MG63 (cell line): ENCODE results near the gene USP30. TPM values are rescaled to one million over a fixed set of nuclear protein-coding genes. Genes with fewer than 3 reads are reported as not detected.

ENCODE experiments used
- DNase-seq: peaks from one replicate; pipeline ENCODE4 v3.0.0-alpha.2; 2020
- H3K27me3 ChIP-seq: fragments of 250-450 bp; sonication (Bioruptor Pico); 2 replicates; pipeline ENCODE4 v1.5.1; 2020; ENCODE audit warnings: mild to moderate bottlenecking, moderate library complexity
- H3K36me3 ChIP-seq: fragments of 250-450 bp; sonication (Bioruptor Pico); 2 replicates; pipeline ENCODE4 v1.5.1; 2020; ENCODE audit warnings: mild to moderate bottlenecking, moderate library complexity
- H3K4me3 ChIP-seq: fragments of 250-450 bp; sonication (Bioruptor Pico); 2 replicates; pipeline ENCODE4 v1.5.1; 2020; ENCODE audit warnings: mild to moderate bottlenecking, moderate library complexity
- H3K9me3 ChIP-seq: fragments of 250-450 bp; sonication (Bioruptor Pico); 2 replicates; pipeline ENCODE4 v1.5.1; 2020; ENCODE audit warnings: mild to moderate bottlenecking, moderate library complexity
- total RNA-seq: library from RNA; depleted of rRNA; stranded (reverse); fragments of >200 nt; shearing (Covaris generic); gene quantifications from 2 replicates; pipeline ENCODE4 v1.2.3, GENCODE V29; 2014; ENCODE audit warnings: low replicate concordance

USP30 gene
- total RNA-seq, 1 experiment from 2014 or later: 18.8 TPM

DNA sequence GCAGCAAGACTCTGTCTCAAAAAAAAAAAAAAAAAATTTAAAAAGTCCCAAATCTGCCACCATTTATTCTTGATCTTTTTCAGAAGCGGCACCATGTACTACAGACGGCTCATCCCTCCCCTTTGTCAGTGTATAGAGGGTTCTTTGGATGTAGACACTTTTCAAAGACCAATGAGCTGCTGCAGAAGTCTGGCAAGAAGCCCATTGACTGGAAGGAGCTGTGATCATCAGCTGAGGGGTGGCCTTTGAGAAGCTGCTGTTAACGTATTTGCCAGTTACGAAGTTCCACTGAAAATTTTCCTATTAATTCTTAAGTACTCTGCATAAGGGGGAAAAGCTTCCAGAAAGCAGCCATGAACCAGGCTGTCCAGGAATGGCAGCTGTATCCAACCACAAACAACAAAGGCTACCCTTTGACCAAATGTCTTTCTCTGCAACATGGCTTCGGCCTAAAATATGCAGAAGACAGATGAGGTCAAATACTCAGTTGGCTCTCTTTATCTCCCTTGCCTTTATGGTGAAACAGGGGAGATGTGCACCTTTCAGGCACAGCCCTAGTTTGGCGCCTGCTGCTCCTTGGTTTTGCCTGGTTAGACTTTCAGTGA is 57.5 kb downstream of the USP30 start:
- Histone ChIP-seq H3K4me3 (no peak overlapping the region), H3K36me3 (peaks cover 33% of the 10 kb centered on the region), H3K27me3 (no peaks in the 10 kb centered on the region), H3K9me3 (no peaks in the 10 kb centered on the region)
- no peak for DNase-seq

DNA sequence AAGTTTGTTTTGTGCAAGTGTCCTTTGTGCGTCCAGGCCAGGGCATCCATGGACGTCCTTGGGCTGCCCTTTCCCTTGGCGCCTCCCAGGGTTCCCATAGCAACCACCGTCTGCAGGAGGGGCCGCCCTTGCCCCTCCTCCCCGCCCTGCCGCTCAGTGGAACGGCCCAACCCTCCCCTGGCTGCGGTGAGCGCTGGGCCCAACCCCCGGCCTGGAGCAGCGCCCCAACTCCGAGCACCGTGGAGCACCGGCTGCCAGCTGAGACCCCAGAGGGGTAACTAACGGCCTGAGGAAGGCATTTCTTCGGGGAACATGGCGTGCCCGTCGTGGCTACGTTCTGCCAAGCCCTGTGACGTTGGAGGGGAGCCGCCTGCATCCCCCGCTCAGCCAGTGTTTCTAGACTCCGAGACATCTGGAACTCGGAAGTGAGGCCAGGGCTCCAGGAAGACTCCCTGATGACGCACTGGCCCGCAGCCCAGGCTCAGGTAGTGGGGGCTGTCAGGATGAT is 58.7 kb downstream of the USP30 start:
- no peaks in the 10 kb centered on the region for H3K9me3 ChIP-seq
- no peak overlapping the region for H3K4me3 ChIP-seq
- H3K36me3 ChIP-seq: peaks cover 23% of the 10 kb centered on the region
- H3K27me3 ChIP-seq: no peaks in the 10 kb centered on the region
- DNase-seq: no peak

DNA sequence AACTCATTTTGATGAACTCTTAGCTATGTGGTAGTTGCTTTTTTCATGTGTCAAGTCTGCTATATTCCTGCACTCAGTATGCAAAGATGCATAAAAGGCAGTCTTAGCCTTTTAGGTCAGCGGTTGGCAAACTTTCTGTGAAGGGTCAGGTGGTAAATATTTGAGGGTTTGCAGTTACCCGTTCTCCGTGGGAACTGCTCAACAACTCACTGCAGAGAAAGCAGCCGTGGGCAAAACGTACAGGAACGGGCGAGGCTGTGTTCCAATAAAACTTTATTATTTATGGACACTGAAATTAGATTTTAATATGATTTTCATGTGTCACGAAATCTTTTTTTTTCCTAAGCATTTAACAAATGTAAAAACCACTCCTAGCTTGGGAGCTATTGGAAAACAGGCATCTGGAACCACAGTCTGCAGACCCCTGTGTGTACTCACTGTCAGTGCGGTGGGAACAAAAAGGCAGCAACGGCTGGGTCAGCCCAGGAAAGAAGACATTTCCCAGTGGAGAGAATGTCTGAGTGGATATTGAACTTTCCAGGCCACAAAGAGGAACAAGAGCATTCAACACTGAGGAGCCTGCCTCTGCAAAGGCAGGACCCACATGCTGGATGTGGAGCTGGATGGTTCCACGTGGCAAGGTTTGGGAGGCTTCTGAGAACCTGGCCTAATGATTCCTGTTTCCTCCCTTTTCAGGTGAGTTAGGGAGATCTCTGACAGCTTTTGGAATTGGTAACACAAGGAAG is 60.5 kb downstream of the USP30 start:
- no peak for DNase-seq
- Histone ChIP-seq H3K9me3 (no peaks in the 10 kb centered on the region), H3K27me3 (no peaks in the 10 kb centered on the region), H3K36me3 (peaks cover 10% of the 10 kb centered on the region), H3K4me3 (no peak overlapping the region)

DNA sequence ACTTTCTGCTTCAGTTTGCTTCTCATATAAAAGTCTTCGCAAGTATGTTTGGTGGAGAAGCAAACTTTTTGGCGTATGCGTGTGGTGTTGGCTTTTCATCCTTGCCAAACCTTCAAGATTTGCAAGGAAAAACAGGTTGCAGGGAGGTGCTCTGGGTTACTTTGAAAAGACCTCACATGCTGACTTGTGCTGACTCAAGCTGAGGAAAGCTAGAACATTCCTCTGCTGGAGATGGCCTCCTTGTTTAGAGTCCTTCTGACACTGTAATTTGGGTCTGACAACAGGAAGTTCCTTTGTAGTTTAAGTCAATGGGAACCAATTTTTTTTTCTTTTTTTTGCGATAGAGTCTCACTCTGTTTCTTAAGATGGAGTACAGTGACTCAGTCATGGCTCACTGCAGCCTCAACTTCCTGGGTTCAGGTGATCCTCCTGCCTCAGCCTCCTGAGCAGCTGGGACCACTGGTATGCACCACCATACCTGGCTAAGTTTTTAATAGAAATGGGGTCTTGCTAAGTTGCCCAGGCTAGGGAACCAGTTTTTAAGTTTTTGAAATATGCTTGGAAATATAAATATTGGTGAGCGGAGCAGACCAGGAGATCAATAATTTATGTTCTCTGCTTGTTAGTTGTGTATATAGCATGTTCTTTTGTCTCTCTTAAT is 61.4 kb downstream of the USP30 start:
- Histone ChIP-seq H3K36me3 (peaks cover 3% of the 10 kb centered on the region), H3K4me3 (no peak overlapping the region), H3K9me3 (no peaks in the 10 kb centered on the region), H3K27me3 (no peaks in the 10 kb centered on the region)
- no peak for DNase-seq

DNA sequence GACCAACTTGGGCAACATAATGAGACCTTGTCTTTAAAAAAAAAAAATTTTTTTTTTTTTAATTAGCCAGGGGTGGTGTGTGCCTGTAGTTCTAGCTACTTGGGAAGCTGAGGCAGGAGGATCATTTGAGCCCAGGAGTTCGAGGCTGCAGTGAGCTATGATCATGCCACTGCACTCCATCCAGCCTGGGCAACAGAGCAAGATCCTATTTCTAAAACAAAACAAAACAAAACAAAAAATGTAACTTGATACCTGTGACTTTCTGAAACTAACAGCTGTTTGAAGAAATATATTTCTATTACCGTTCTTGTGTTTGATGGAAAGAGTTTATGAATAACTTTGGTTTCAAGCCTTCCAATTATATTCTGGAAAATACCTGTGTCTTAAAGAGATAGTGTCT is 62.3 kb downstream of the USP30 start:
- Histone ChIP-seq H3K9me3 (no peaks in the 10 kb centered on the region), H3K4me3 (no peak overlapping the region), H3K27me3 (no peaks in the 10 kb centered on the region), H3K36me3 (no peaks in the 10 kb centered on the region; the same call in none of the 2 replicates)
- DNase-seq: no peak

DNA sequence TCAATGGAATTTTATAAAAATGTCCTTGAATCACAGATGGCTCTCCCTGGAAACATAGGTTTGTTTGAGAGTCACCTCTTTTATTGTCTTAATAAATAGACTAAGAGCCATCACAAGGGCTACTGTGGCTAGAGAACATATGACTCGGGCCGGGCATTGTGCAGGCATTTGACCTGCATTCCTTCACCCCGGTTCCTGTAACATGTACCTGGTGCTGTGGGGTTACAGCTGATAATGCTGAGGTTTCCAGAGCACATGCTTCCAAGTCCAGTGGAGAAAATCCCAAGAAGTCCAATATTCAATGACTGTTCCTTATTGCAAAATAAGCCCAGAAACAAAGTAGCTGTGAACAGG is 63.0 kb downstream of the USP30 start:
- no peak overlapping the region for H3K4me3 ChIP-seq
- DNase-seq: no peak

DNA sequence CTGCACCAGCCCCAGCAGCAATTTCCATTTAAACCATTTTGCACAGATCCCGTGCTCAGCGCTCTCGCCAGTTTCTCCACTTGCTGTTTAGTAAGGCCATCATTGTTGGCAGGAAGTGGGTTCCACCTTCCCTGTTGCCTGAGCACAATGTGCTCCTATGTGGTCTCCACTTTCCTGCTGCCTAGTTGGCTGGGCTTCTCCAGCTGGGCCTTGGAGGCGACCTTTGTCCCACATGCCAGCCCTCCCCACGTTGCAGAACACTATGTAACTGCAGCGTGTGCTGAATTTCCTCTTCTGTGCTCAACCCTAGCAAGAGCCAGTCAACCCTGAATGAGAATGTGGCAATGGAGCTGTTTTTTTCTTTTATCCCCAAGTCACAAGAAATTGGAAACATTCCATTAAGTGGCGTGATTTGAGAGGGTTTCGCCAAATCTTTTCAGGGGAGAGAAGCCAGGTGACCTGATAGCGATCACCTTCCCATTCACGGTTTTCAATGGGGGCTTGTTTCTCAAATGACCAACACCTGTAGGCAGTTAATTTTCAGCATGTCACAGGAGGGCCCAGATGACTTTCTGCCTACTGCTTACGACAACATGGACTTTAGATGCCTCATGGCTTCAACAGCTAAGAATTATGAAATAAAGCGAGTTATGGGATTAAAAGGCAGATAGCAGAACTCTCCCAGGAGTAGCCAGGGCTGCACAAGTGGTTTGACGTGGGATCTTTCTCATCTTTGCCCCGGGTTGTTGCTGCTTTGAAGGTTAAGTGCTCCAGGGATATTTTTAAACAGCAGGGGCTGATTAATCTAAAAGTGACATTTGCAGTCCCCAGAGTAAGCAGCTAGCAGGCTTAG is 63.6 kb downstream of the USP30 start, which contains the start of gene ACACB:
ACACB (plus strand) TSS at position 830 of the 853 bp plus-strand sequence. CDS start 22,819 bp downstream, outside the sequence.
- H3K27me3 ChIP-seq: no peaks in the 10 kb centered on the region
- no peaks in the 10 kb centered on the region; the same call in 1 of the 2 replicates for H3K36me3 ChIP-seq
- H3K4me3 ChIP-seq: no peak within 1 kb of the TSS
- H3K9me3 ChIP-seq: no peaks in the 10 kb centered on the region
- no peak for DNase-seq

More for the DNA sequence above, 63.0 kb downstream of the USP30 start:
- Histone ChIP-seq H3K36me3 (no peaks in the 10 kb centered on the region; the same call in 1 of the 2 replicates), H3K9me3 (no peaks in the 10 kb centered on the region), H3K27me3 (no peaks in the 10 kb centered on the region)

DNA sequence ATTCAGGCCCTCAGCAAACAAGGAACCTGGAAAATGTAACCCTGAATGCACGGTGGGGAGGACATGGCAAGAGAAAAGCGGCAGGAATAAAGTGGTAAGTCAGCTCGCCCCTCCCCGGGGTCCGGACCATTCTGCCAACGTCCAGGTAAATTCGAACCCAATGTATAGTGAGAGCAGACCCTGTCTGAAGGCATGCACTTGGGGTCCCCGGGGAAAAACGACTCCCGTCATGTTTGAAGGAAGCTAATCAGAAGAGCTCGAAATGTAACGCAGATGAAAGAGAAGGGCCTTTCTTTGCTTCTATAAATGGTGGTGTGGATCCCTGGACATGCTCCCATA is 64.2 kb downstream of the USP30 start:
- Histone ChIP-seq H3K4me3 (no peak overlapping the region), H3K9me3 (no peaks in the 10 kb centered on the region), H3K36me3 (no peaks in the 10 kb centered on the region; the same call in 1 of the 2 replicates), H3K27me3 (no peaks in the 10 kb centered on the region)
- no peak for DNase-seq

DNA sequence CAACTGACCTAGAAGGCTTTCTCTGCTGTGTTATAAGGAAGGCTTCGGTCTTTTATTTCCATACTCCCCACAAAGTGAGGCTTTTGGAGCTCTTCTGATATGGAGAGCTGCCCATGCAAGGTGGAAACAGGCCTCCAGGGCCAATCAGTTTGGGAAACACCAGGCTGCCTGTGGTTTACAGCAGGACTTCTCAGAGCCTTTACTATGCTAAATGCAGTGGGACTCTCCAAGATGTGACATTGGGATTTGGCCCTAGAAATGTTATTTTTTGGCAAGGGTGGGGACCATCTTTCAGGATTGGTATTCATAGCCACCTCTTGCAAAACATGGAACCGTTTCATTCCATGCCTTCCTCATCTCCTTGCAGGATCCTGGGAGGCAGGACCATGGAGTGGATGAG is 67.7 kb downstream of the USP30 start:
- Histone ChIP-seq H3K27me3 (no peaks in the 10 kb centered on the region), H3K36me3 (no peaks in the 10 kb centered on the region), H3K4me3 (no peak overlapping the region), H3K9me3 (no peaks in the 10 kb centered on the region)
- no peak for DNase-seq

DNA sequence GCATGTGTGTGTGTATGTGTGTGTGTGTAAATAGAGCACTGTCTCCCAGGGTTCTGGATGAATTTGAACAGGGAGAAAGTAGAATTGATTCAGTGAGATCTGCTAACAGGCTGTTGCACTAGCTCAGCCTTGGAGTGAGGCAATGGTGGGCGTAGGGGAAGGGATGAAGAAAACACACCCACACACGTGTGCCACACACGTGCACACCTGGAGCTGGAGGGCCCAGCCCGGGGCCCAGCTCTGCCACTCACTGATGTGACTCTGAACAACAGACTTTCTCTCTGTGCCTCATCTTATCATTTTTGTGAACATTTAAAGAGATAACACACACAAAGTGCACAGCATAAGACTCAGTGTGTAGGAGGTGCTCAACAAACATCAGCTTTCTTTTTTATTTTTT is 68.2 kb downstream of the USP30 start:
- Histone ChIP-seq H3K36me3 (no peaks in the 10 kb centered on the region), H3K9me3 (no peaks in the 10 kb centered on the region), H3K4me3 (no peak overlapping the region), H3K27me3 (no peaks in the 10 kb centered on the region)
- no peak for DNase-seq

DNA sequence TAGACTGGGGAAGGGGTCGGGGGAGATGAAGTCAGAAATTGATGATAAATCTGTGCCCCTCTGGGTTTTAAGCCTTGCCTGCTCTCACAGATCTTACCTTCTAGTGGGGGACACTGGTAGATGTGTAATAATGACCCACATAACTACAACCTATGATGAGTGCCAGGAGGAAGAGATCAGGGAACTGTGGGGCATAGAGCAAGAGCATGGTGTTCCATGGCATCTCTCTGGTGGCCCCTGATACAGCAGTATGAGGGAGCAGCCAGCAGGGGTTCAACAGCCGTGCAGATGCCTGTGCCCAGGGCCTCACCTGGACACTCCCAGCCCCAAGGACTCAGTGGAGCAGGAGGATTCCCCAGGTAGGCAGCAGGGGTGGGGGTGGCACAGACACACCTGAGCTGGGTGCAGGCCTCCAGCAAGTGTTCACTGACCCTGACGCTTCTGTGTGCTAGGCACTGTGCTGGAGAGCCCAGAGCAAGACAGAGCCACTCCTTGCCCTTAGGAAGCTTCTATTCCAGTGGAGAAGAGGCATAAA is 69.0 kb downstream of the USP30 start:
- Histone ChIP-seq H3K36me3 (no peaks in the 10 kb centered on the region), H3K4me3 (no peak overlapping the region), H3K27me3 (no peaks in the 10 kb centered on the region), H3K9me3 (no peaks in the 10 kb centered on the region)
- no peak for DNase-seq

DNA sequence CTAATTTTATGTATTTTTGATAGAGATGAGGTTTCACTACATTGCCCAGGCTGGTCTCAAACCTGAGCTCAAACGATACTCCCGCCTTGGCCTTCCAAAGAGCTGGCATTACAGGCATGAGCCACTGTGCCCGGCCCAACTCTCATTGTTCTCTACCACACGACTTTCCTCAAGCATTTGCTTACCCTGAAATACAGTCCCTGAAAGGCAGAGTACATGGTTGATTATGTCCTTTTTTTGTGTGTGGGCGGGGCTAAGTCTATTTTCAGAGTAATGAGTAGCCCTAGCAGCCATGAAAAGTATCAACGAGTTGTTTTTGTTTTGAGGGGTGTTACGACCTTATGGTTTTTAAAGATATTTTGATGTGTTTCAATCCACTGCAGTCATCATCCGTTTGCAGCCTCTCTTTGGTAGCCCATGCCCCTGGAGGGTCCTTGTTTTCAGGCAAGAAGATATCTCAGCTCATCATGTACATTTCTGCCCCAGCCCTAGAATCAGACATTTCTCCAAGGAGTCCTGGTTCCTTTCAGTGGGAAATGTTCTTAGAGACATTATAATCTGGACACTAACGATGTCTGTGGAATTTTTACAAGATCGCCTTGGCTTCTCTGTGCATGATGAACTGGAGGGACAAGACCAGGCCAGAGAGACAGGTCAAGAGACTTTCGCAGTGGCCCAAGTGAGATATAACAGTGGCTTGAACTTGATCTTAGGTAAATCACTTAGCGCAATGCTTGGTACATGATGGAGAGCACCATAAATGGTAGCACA is 72.7 kb downstream of the USP30 start:
- H3K4me3 ChIP-seq: no peak overlapping the region
- H3K27me3 ChIP-seq: no peaks in the 10 kb centered on the region
- no peaks in the 10 kb centered on the region for H3K36me3 ChIP-seq
- no peaks in the 10 kb centered on the region for H3K9me3 ChIP-seq
- DNase-seq: no peak

DNA sequence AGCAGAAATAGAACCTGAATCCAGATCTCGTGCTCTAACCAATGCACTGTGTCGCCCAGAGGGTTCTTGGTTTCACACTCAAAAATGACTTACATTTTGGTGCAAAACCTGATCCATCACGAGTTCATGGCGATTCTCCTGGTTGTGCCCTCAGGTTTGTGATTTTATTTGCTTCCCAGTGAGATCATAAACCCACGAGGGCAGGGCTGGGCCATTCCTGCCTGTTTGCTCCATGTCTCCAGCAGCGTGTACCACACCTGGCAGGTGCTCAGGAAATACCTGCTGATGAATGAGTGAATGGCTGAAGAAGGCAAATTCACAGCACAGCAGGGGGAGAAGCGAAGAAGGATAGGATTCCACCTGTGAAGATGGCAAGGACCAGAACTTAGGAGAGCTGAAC is 73.4 kb downstream of the USP30 start:
- DNase-seq: no peak
- no peak overlapping the region for H3K4me3 ChIP-seq
- H3K36me3 ChIP-seq: no peaks in the 10 kb centered on the region
- no peaks in the 10 kb centered on the region for H3K27me3 ChIP-seq
- H3K9me3 ChIP-seq: no peaks in the 10 kb centered on the region

DNA sequence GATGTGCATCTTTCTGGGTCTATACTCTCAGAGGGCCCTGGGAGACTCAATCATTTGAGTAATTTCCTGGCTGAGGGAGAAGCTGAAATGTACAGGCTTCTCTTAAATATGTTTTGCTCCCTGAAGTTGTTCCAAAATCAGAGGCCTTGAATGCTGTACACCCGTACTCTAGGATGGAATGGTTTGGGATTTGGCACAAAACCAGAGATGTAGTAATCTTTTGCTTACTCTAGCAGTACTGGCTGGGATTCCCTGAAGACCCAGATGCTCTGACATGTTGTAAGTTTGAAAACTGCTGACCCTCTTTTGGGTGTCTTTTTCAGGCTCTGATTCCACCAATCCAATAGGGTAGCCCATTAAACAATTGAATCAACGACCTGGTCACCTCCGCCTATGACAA is 74.4 kb downstream of the USP30 start:
- Histone ChIP-seq H3K9me3 (no peaks in the 10 kb centered on the region), H3K4me3 (no peak overlapping the region), H3K36me3 (no peaks in the 10 kb centered on the region), H3K27me3 (no peaks in the 10 kb centered on the region)
- no peak for DNase-seq

DNA sequence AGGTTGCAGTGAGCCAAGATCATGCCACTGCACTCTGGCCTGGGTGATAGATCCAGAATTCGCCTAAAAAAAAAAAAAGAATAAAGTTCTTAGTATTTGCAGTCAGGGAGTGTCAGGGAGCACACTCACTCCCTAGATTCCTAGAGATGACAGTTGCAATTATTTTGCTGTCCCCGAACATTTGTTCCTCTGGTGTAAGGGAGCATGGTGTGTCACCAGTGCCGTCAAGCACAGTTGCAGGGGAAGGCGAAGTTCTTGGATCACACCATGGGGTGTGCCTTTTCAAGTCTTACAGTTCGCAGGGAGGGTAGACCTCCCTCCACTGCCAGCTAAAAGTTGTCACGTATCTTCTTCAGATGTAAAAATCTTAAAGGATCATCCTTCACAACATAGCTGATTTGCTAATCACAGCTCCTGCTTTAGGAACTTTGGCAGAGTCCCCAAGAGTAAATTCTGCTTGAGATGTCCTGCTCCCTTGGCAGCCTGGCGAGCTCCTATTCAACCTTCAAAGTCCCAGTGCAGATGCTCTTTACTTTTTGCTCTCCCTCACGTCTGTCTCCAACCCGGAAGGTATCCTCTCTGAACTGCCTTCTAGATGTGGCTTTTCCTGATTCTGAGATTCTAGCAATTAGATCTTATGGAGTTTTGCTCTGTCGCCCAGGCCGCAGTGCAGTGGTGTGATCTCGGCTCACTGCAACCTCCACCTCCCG is 75.3 kb downstream of the USP30 start:
- Histone ChIP-seq H3K27me3 (no peaks in the 10 kb centered on the region), H3K9me3 (no peaks in the 10 kb centered on the region), H3K4me3 (no peak overlapping the region), H3K36me3 (no peaks in the 10 kb centered on the region)
- DNase-seq: no peak
